ENCODE measurements around the gene OTOG.

OTOG gene

GRCh38 chr11:17540807-17541206, 6.3 kb upstream of the OTOG start:
- DNase-seq (ENCODE audit: low read depth): no peak

- no peak for DNase-seq (ENCODE audit: low read depth)
Observed at GRCh38 chr11:17541330-17541885, 5.7 kb upstream of the OTOG start.

GRCh38 chr11:17542249-17542648, 4.8 kb upstream of the OTOG start:
- DNase-seq (ENCODE audit: low read depth): no peak

GRCh38 chr11:17543041-17543440, 4.0 kb upstream of the OTOG start:
- no peak for DNase-seq (ENCODE audit: low read depth)

- DNase-seq (ENCODE audit: low read depth): no peak
Observed at GRCh38 chr11:17543574-17544180, 3.4 kb upstream of the OTOG start.

GRCh38 chr11:17544181-17544622, 2.9 kb upstream of the OTOG start, which contains the start of gene USH1C:
TSS of gene USH1C (minus strand) at chr11:17544416. CDS start at chr11:17544307, 109 bp downstream.
- DNase-seq (ENCODE audit: low read depth): no peak

- no peak for DNase-seq (ENCODE audit: low read depth)
Observed at GRCh38 chr11:17546240-17546639, 819 bp upstream of the OTOG start.

GRCh38 chr11:17547932-17548331, 873 bp downstream of the OTOG start:
- no peak for DNase-seq (ENCODE audit: low read depth)

- no peak for DNase-seq (ENCODE audit: low read depth)
Observed at GRCh38 chr11:17548444-17548843, 1.4 kb downstream of the OTOG start.

- DNase-seq (ENCODE audit: low read depth): no peak
Observed at GRCh38 chr11:17550450-17551346, 3.6 kb downstream of the OTOG start.

GRCh38 chr11:17551347-17552040, 4.4 kb downstream of the OTOG start:
- DNase-seq (ENCODE audit: low read depth): no peak

- DNase-seq (ENCODE audit: low read depth): no peak
Observed at GRCh38 chr11:17552041-17552355, 4.9 kb downstream of the OTOG start.

- no peak for DNase-seq (ENCODE audit: low read depth)
Observed at GRCh38 chr11:17552392-17553248, 5.6 kb downstream of the OTOG start.

GRCh38 chr11:17553249-17553546, 6.1 kb downstream of the OTOG start:
- no peak for DNase-seq (ENCODE audit: low read depth)

GRCh38 chr11:17554487-17554886, 7.4 kb downstream of the OTOG start:
- DNase-seq (ENCODE audit: low read depth): no peak

GRCh38 chr11:17556999-17557398, 9.9 kb downstream of the OTOG start:
- no peak for DNase-seq (ENCODE audit: low read depth)

GRCh38 chr11:17558025-17558780, 11.1 kb downstream of the OTOG start:
- DNase-seq (ENCODE audit: low read depth): no peak

GRCh38 chr11:17558916-17559315, 11.9 kb downstream of the OTOG start:
- DNase-seq (ENCODE audit: low read depth): no peak

- no peak for DNase-seq (ENCODE audit: low read depth)
Observed at GRCh38 chr11:17559341-17560087, 12.5 kb downstream of the OTOG start.
